HepG2 (cell line): ENCODE results near the gene PEX11B. TPM values are rescaled to one million over a fixed set of nuclear protein-coding genes. Genes with fewer than 3 reads are reported as not detected.
A peak's percentile ranks its signal among the peaks of the same experiment; 100 is the strongest.

ENCODE experiments used
- CBX2 ChIP-seq, 2 experiments: fragments of 200-600 bp in 1 of 2; sonication (generic); formaldehyde crosslinking in 1 of 2; IDR thresholded peaks; 2 replicates each; pipeline versions ENCODE4 v1.7.0 to v1.8.1; 2018 to 2022; ENCODE audit warnings: low read depth in 2 of 2, low read length in 1 of 2, mild to moderate bottlenecking in 1 of 2, missing genetic modification reagents in 1 of 2
- CENPT ChIP-seq: sonication (generic); formaldehyde crosslinking; IDR thresholded peaks from 2 replicates; pipeline ENCODE4 v1.8.0; 2022; ENCODE audit warnings: low read depth, mild to moderate bottlenecking, moderate library complexity, missing genetic modification reagents
- HIC2 ChIP-seq: sonication (generic); formaldehyde crosslinking; IDR thresholded peaks from 2 replicates; pipeline ENCODE4 v1.9.0; 2022; ENCODE audit warnings: low read depth, missing genetic modification reagents
- HINFP ChIP-seq: sonication (generic); formaldehyde crosslinking; IDR thresholded peaks from 2 replicates; pipeline ENCODE4 v1.4.0; 2020; ENCODE audit warnings: low read depth, mild to moderate bottlenecking, missing genetic modification reagents
- HNF4G ChIP-seq, 2 experiments: sonication (generic) in 1 of 2; formaldehyde crosslinking in 1 of 2; IDR thresholded peaks; 2 replicates each; pipeline versions ENCODE4 v1.4.0 to v1.6.1; 2011 to 2020; ENCODE audit warnings: borderline replicate concordance in 2 of 2, low read depth in 2 of 2, mild to moderate bottlenecking in 2 of 2, low read length in 1 of 2, missing genetic modification reagents in 1 of 2, moderate library complexity in 1 of 2
- HNRNPH1 ChIP-seq: fragments of 200-400 bp; formaldehyde crosslinking; optimal IDR thresholded peaks from 2 replicates; pipeline ENCODE3; 2017; ENCODE audit warnings: mild to moderate bottlenecking, low read depth, low read length
- HOXA7 ChIP-seq: sonication (generic); formaldehyde crosslinking; IDR thresholded peaks from 2 replicates; pipeline ENCODE4 v1.8.1; 2022; ENCODE audit warnings: mild to moderate bottlenecking, missing genetic modification reagents, moderate library complexity
- IKZF1 ChIP-seq: fragments of 450-650 bp; IDR thresholded peaks from 2 replicates; pipeline ENCODE4 v1.7.1; 2016
- JARID2 ChIP-seq: sonication (generic); formaldehyde crosslinking; IDR thresholded peaks from 2 replicates; pipeline ENCODE4 v1.8.1; 2023; ENCODE audit warnings: missing genetic modification reagents, inconsistent platforms; ENCODE audit not compliant: insufficient replicate concordance
- MAFF ChIP-seq: IDR thresholded peaks from 2 replicates; pipeline ENCODE4 v1.6.1; 2011; ENCODE audit warnings: low read depth, low read length, improper control_type of control experiment
- MATR3 ChIP-seq: sonication (generic); formaldehyde crosslinking; IDR thresholded peaks from 2 replicates; pipeline ENCODE4 v1.4.0; 2020; ENCODE audit warnings: missing genetic modification reagents
- MED1 ChIP-seq: sonication (generic); formaldehyde crosslinking; IDR thresholded peaks from 2 replicates; pipeline ENCODE4 v1.4.0; 2020; ENCODE audit warnings: missing genetic modification reagents
- NFATC3 ChIP-seq: sonication (generic); formaldehyde crosslinking; IDR thresholded peaks from 2 replicates; pipeline ENCODE4 v1.5.1; 2020; ENCODE audit warnings: mild to moderate bottlenecking, missing genetic modification reagents
- REXO4 ChIP-seq: sonication (generic); formaldehyde crosslinking; IDR thresholded peaks from 2 replicates; pipeline ENCODE4 v1.8.0; 2022; ENCODE audit warnings: missing genetic modification reagents, mild to moderate bottlenecking, borderline replicate concordance
- SAP130 ChIP-seq: IDR thresholded peaks from 2 replicates; pipeline ENCODE4 v1.6.1; 2016; ENCODE audit warnings: low read depth
- ZKSCAN8 ChIP-seq: IDR thresholded peaks from 2 replicates; pipeline ENCODE4 v1.6.1; 2016; ENCODE audit warnings: borderline replicate concordance, missing genetic modification reagents, missing compliant biosample characterization
- ZNF17 ChIP-seq: sonication (generic); formaldehyde crosslinking; IDR thresholded peaks from 2 replicates; pipeline ENCODE4 v1.5.0; 2020; ENCODE audit warnings: mild to moderate bottlenecking, missing genetic modification reagents
- ZNF317 ChIP-seq: sonication (generic); formaldehyde crosslinking; IDR thresholded peaks from 2 replicates; pipeline ENCODE4 v1.5.0; 2020; ENCODE audit warnings: mild to moderate bottlenecking, missing genetic modification reagents
- ZNF33A ChIP-seq: sonication (generic); formaldehyde crosslinking; IDR thresholded peaks from 2 replicates; pipeline ENCODE4 v1.5.1; 2020; ENCODE audit warnings: missing genetic modification reagents, mild to moderate bottlenecking, moderate library complexity, borderline replicate concordance
- ZNF530 ChIP-seq: sonication (generic); formaldehyde crosslinking; IDR thresholded peaks from 2 replicates; pipeline ENCODE4 v1.5.0; 2020; ENCODE audit warnings: low read depth, mild to moderate bottlenecking, missing genetic modification reagents
- ZNF652 ChIP-seq: IDR thresholded peaks from 2 replicates; pipeline ENCODE4 v1.6.1; 2016; ENCODE audit warnings: low read depth, borderline replicate concordance
- ZNF7 ChIP-seq: IDR thresholded peaks from 2 replicates; pipeline ENCODE4 v1.6.1; 2016; ENCODE audit warnings: missing biosample characterization, missing genetic modification reagents
- ZNF768 ChIP-seq: sonication (generic); formaldehyde crosslinking; IDR thresholded peaks from 2 replicates; pipeline ENCODE4 v1.4.0; 2020; ENCODE audit warnings: missing genetic modification reagents
- ZNF772 ChIP-seq: sonication (generic); formaldehyde crosslinking; IDR thresholded peaks from 2 replicates; pipeline ENCODE4 v1.5.0; 2020; ENCODE audit warnings: mild to moderate bottlenecking, missing genetic modification reagents
- ZNF792 ChIP-seq: IDR thresholded peaks from 2 replicates; pipeline ENCODE4 v1.6.1; 2016
- polyA plus RNA-seq, 8 experiments: library from polyadenylated mRNA; depleted of rRNA in 3 of 8; stranded (reverse) in 7 of 8; unstranded in 1 of 8; fragments of >200 nt; fragmentation: Illumina TruSeq in 4 of 8; extraction: Trizol in 4 of 8; gene quantifications; 2 replicates each; pipeline versions ENCODE4 v1.2.1 to v1.2.3, GENCODE V29; 2011 to 2016; ENCODE audit warnings: low read depth in 4 of 8, missing spikeins in 1 of 8, mixed read lengths in 1 of 8; ENCODE audit not compliant: insufficient read depth in 1 of 8
- total RNA-seq, 5 experiments: library from RNA; depleted of rRNA; stranded (reverse); fragments of >200 nt; fragmentation: Illumina TruSeq; extraction: Trizol; gene quantifications; 2 replicates each; pipeline ENCODE4 v1.2.3, GENCODE V29; 2016; ENCODE audit warnings: low read depth in 1 of 5
- TF ChIP-seq, protein P1 (sequence below): IDR thresholded peaks from 2 replicates; pipeline ENCODE4 v1.6.1; 2016; ENCODE audit warnings: low read depth, borderline replicate concordance
- TF ChIP-seq, protein P2 (sequence below): IDR thresholded peaks from 2 replicates; pipeline ENCODE4 v1.6.1; 2016; ENCODE audit warnings: mild to moderate bottlenecking, missing biosample characterization, missing genetic modification reagents

Gene PEX11B
- total and polyA plus RNA-seq, 2 of the 13 experiments (the other 11 are each of a cell fraction or from before 2014, with no cell fraction given) = 21.6 to 48.4 TPM

- TF ChIP-seq ZNF317 (0 out of 2 replicates have a peak, but pooled peaks have one; percentile 31), HINFP (CRISPR knock-in tag) (peak; percentile 83), ZNF530 (no peak), ZNF33A (CRISPR knock-in tag) (no peak), ZNF768 (no peak), HIC2 (CRISPR knock-in tag) (no peak), CBX2 (IDR thresholded peaks at IDR 0.05; ENCODE audit: low read depth, low read length) (no peak), CBX2 (CRISPR knock-in tag; IDR thresholded peaks at IDR 0.05; ENCODE audit: low read depth) (no peak), JARID2 (no peak), IKZF1 (no peak), REXO4 (CRISPR knock-in tag) (no peak), ZNF792 (peak; percentile 67; the same call in 1 of the 2 replicates), HNRNPH1 (no peak), SAP130 (CRISPR knock-in tag) (peak; percentile 93), MATR3 (no peak), HOXA7 (CRISPR knock-in tag) (no peak), ZKSCAN8 (CRISPR knock-in tag) (no peak), ZNF17 (CRISPR knock-in tag) (no peak), ZNF772 (CRISPR knock-in tag) (no peak; the same call in 1 of the 2 replicates), HNF4G (IDR thresholded peaks at IDR 0.05; ENCODE audit: borderline replicate concordance, low read depth, low read length) (no peak), HNF4G (CRISPR knock-in tag; IDR thresholded peaks at IDR 0.05; ENCODE audit: borderline replicate concordance, low read depth) (peak; percentile 69; the same call in 1 of the 2 replicates), NFATC3 (CRISPR knock-in tag) (no peak), ZNF7 (CRISPR knock-in tag) (no peak), MAFF (no peak), MED1 (CRISPR knock-in tag) (peak; percentile 28; the same call in 1 of the 2 replicates), ZNF652 (no peak), CENPT (no peak)
- TF ChIP-seq, protein P1, sequence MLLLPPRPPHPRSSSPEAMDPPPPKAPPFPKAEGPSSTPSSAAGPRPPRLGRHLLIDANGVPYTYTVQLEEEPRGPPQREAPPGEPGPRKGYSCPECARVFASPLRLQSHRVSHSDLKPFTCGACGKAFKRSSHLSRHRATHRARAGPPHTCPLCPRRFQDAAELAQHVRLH = peak; percentile 81; the same call in 1 of the 2 replicates
- TF ChIP-seq, protein P2, sequence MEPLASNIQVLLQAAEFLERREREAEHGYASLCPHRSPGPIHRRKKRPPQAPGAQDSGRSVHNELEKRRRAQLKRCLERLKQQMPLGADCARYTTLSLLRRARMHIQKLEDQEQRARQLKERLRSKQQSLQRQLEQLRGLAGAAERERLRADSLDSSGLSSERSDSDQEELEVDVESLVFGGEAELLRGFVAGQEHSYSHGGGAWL (CRISPR knock-in tag) = no peak; the same call in 1 of the 2 replicates
These were observed 8.8 kb upstream of the PEX11B start, which contains the start of gene RBM8A (continued) for GRCh38 chr1:145927063-145927886.
